ENCODE results near the gene EBF3. TPM values are rescaled to one million over a fixed set of nuclear protein-coding genes. Genes with fewer than 3 reads are reported as not detected.
A peak's percentile ranks its signal among the peaks of the same experiment; 100 is the strongest.

Gene EBF3
- total RNA-seq, 1 donor from 2014 or later = 1.5 TPM

- no peak for DNase-seq (ENCODE audit: low read depth in 2 of 2)
These were observed 109.0 kb downstream of the EBF3 start for GRCh38 chr10:129854796-129855705.

GRCh38 chr10:129854158-129854557 is 109.9 kb downstream of the EBF3 start:
- DNase-seq (ENCODE audit: low read depth in 2 of 2) = no peak

GRCh38 chr10:129853562-129853903 is 110.5 kb downstream of the EBF3 start:
- DNase-seq (ENCODE audit: low read depth in 2 of 2) = peak; percentile 7 to 36

GRCh38 chr10:129852829-129853561 is 111.1 kb downstream of the EBF3 start:
- no peak for DNase-seq (ENCODE audit: low read depth in 2 of 2)

GRCh38 chr10:129851941-129852640 is 112.0 kb downstream of the EBF3 start:
- DNase-seq (ENCODE audit: low read depth in 2 of 2) = no peak

- no peak for DNase-seq (ENCODE audit: low read depth in 2 of 2)
These were observed 113.3 kb downstream of the EBF3 start for GRCh38 chr10:129850790-129851189.

- DNase-seq (ENCODE audit: low read depth in 2 of 2) = no peak
These were observed 113.8 kb downstream of the EBF3 start for GRCh38 chr10:129850316-129850715.

- DNase-seq (ENCODE audit: low read depth in 2 of 2) = no peak
These were observed 114.2 kb downstream of the EBF3 start for GRCh38 chr10:129849853-129850252.

- no peak for DNase-seq (ENCODE audit: low read depth in 2 of 2)
These were observed 114.7 kb downstream of the EBF3 start for GRCh38 chr10:129849452-129849750.

GRCh38 chr10:129848696-129849451 is 115.2 kb downstream of the EBF3 start:
- no peak for DNase-seq (ENCODE audit: low read depth in 2 of 2)

GRCh38 chr10:129847741-129848483 is 116.2 kb downstream of the EBF3 start:
- DNase-seq (ENCODE audit: low read depth in 2 of 2) = no peak

GRCh38 chr10:129846991-129847391 is 117.1 kb downstream of the EBF3 start:
- no peak for DNase-seq (ENCODE audit: low read depth in 2 of 2)

GRCh38 chr10:129845111-129845753 is 118.8 kb downstream of the EBF3 start:
- no peak for DNase-seq (ENCODE audit: low read depth in 2 of 2)

GRCh38 chr10:129844216-129844766 is 119.8 kb downstream of the EBF3 start:
- DNase-seq (ENCODE audit: low read depth in 2 of 2) = no peak

GRCh38 chr10:129843702-129844101 is 120.4 kb downstream of the EBF3 start:
- no peak for DNase-seq (ENCODE audit: low read depth in 2 of 2)

GRCh38 chr10:129843131-129843541 is 120.9 kb downstream of the EBF3 start:
- no peak for DNase-seq (ENCODE audit: low read depth in 2 of 2)

GRCh38 chr10:129842031-129842430 is 122.0 kb downstream of the EBF3 start:
- no peak for DNase-seq (ENCODE audit: low read depth in 2 of 2)

- DNase-seq (ENCODE audit: low read depth in 2 of 2) = no peak
These were observed 122.5 kb downstream of the EBF3 start for GRCh38 chr10:129841590-129841989.

GRCh38 chr10:129841071-129841470 is 123.0 kb downstream of the EBF3 start:
- DNase-seq (ENCODE audit: low read depth in 2 of 2) = no peak

GRCh38 chr10:129840196-129840590 is 123.9 kb downstream of the EBF3 start:
- no peak for DNase-seq (ENCODE audit: low read depth in 2 of 2)

All from dermis microvascular lymphatic vessel endothelial cell (primary cell).